Thoracic aorta (tissue), 2 donors: Measurements from ENCODE around the gene ARMC2. TPM values are rescaled to one million over a fixed set of nuclear protein-coding genes. Genes with fewer than 3 reads are reported as not detected.

Experiments used
- ATAC-seq: fragments of 150-250 bp; one replicate; pipeline ENCODE4 v1.8.0; 2017; ENCODE audit warnings: low read depth; ENCODE audit not compliant: insufficient number of reproducible peaks, low FRiP score
- DNase-seq: peaks from one replicate; pipeline ENCODE4 v3.0.0-alpha.2; 2020; ENCODE audit warnings: low spot score
- H3K27ac ChIP-seq, 2 donors: fragments of 200-600 bp; sonication (generic); 1 replicate in 1 of 2; 2 replicates in 1 of 2; pipeline ENCODE4 v1.5.1; 2016; ENCODE audit warnings: mild to moderate bottlenecking in 2 of 2, moderate library complexity in 2 of 2
- H3K27me3 ChIP-seq: fragments of 200-600 bp; sonication (generic); replicated peaks from 2 replicates; pipeline ENCODE4 v1.6.0; 2016; ENCODE audit warnings: mild to moderate bottlenecking; ENCODE audit not compliant: insufficient read depth
- H3K36me3 ChIP-seq: fragments of 200-600 bp; sonication (generic); one replicate; pipeline ENCODE4 v1.5.1; 2016
- H3K4me1 ChIP-seq, 2 donors: fragments of 200-600 bp; sonication (generic); 1 replicate in 1 of 2; 2 replicates in 1 of 2; pipeline versions ENCODE4 v1.5.1 to v1.6.0; 2016; ENCODE audit warnings: low read depth in 2 of 2, mild to moderate bottlenecking in 1 of 2; ENCODE audit not compliant: control insufficient read depth in 1 of 2
- H3K4me3 ChIP-seq: fragments of 200-600 bp; sonication (generic); 2 replicates; pipeline ENCODE4 v1.5.1; 2016; ENCODE audit warnings: mild to moderate bottlenecking
- H3K9me3 ChIP-seq: fragments of 200-600 bp; sonication (generic); 2 replicates; pipeline ENCODE4 v1.5.1; 2016
- total RNA-seq, 2 donors: library from RNA; depleted of rRNA; stranded (reverse); fragments of >200 nt; gene quantifications; one replicate each; pipeline versions ENCODE4 v1.1.0 to v1.2.3, GENCODE V29; 2016
- TF ChIP-seq, protein P1 (sequence below): fragments of 200-600 bp; sonication (generic); IDR thresholded peaks from one replicate; pipeline ENCODE4 v1.5.1; 2019; ENCODE audit warnings: antibody characterized with exemption

The ARMC2 gene
- total RNA-seq, 2 donors from 2014 or later = 11.5 to 22.5 TPM

GRCh38 chr6:108845145-108845544, 3.1 kb upstream of the ARMC2 start:
- Histone ChIP-seq H3K4me1 (peaks cover 0 to 17% of the 10 kb centered on the region in 2 donors), H3K27me3 (no peaks in the 10 kb centered on the region), H3K36me3 (no peaks in the 10 kb centered on the region), H3K27ac (no peak overlapping the region), H3K4me3 (no peak overlapping the region), H3K9me3 (no peaks in the 10 kb centered on the region)
- DNase-seq = no peak
- TF ChIP-seq, protein P1, sequence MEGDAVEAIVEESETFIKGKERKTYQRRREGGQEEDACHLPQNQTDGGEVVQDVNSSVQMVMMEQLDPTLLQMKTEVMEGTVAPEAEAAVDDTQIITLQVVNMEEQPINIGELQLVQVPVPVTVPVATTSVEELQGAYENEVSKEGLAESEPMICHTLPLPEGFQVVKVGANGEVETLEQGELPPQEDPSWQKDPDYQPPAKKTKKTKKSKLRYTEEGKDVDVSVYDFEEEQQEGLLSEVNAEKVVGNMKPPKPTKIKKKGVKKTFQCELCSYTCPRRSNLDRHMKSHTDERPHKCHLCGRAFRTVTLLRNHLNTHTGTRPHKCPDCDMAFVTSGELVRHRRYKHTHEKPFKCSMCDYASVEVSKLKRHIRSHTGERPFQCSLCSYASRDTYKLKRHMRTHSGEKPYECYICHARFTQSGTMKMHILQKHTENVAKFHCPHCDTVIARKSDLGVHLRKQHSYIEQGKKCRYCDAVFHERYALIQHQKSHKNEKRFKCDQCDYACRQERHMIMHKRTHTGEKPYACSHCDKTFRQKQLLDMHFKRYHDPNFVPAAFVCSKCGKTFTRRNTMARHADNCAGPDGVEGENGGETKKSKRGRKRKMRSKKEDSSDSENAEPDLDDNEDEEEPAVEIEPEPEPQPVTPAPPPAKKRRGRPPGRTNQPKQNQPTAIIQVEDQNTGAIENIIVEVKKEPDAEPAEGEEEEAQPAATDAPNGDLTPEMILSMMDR = no peak
- ATAC-seq = no peak

DNA sequence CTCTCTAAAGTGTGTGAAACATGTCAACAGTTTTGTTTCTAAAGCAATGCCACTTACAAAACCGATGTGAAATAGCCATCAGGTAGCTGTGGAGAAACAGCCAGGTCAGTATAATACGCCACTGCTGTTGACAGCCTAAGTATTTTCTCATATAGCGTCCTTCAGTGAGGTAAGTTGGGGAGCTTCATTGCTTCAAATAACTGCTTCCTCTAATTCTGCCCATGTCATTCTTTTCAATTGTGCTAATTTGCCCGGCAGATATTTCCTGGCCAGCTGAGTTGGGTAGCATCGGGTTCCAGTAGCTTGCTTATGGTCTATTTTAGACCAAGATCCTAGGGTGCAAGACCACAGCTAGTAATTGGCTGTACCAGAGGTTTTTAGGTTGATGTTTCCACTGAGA, 2.1 kb upstream of the ARMC2 start:
- Histone ChIP-seq H3K27me3 (no peaks in the 10 kb centered on the region), H3K27ac (no peak overlapping the region), H3K9me3 (no peaks in the 10 kb centered on the region), H3K4me3 (no peak overlapping the region), H3K36me3 (no peaks in the 10 kb centered on the region), H3K4me1 (peaks cover 0 to 24% of the 10 kb centered on the region in 2 donors)
- TF ChIP-seq, protein P1 = no peak
- no peak for ATAC-seq
- no peak for DNase-seq

GRCh38 chr6:108846628-108847027, 1.6 kb upstream of the ARMC2 start:
- H3K4me1 ChIP-seq = peaks cover 0 to 24% of the 10 kb centered on the region in 2 donors
- no peak overlapping the region for H3K27ac ChIP-seq
- H3K27me3 ChIP-seq = no peaks in the 10 kb centered on the region
- H3K36me3 ChIP-seq = no peaks in the 10 kb centered on the region
- DNase-seq (no peak), ATAC-seq (no peak)
- TF ChIP-seq, protein P1 = no peak
- H3K4me3 ChIP-seq = no peak overlapping the region
- no peaks in the 10 kb centered on the region for H3K9me3 ChIP-seq

DNA sequence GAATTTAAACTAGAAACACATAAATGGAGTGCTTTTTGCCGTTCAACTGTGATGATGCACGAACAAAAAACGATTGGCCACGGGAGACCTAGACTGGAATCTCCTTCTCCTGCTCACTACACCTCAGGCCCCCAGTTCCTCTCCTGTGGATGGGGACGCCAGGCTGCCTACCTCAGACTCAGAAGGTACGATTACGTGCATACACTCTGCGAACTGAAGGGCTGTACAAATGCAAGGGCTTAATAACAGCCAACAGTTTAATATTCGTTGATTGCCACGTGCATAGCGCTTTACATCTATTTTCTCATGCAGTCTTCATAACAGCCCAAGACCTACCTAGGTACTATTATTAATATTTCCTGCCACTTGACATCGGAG, 495 bp upstream of the ARMC2 start:
- Histone ChIP-seq H3K4me3 (peak overlapping the region; percentile 89), H3K4me1 (peaks cover 0 to 24% of the 10 kb centered on the region in 2 donors), H3K36me3 (no peaks in the 10 kb centered on the region), H3K27me3 (no peaks in the 10 kb centered on the region), H3K27ac (peak overlapping the region; percentile 59 to 60), H3K9me3 (no peaks in the 10 kb centered on the region)
- TF ChIP-seq, protein P1 = no peak
- no peak for ATAC-seq
- DNase-seq = no peak

DNA sequence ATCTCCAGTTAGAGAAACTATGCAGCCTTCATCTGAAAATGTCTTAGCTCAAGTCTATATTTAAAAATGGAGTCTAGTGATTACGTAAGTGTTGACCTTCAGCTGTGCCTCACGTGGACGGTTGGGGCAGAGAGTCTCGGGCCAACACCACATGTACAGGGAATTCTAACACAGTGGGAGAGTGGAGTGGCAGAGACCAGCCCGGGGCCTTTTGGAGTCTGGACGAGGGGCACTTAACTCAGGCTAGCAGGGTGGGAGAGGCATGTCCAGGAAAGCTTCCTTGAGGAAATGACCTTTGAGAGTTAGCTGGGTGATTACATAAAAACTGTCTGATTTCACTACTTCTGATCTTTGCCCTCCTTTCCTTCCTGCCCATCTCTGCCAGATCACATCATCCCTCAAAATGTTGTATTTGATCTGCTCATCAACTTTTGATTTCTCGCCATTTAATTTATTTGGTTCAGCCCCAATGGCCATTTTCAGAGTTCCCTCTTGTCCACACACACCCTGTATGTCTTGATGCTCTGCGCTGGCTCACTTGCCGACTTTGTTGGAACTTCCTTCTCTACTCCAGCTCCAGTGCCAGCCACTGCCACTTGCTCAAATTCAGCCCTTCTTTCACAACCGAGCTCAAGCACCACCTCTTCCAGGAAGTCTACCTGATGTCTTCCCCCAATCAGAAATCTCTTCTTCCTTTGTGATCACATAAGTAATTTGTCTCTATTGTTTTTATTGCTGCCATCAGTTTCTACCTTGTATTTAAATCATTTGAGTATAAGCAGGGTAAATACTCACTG, 2.6 kb downstream of the ARMC2 start:
- TF ChIP-seq, protein P1 = no peak
- H3K27ac ChIP-seq = peak overlapping the region in 1 of 2 donors; percentile 29
- DNase-seq (no peak), ATAC-seq (no peak)
- peaks cover 0 to 24% of the 10 kb centered on the region in 2 donors for H3K4me1 ChIP-seq
- no peak overlapping the region for H3K4me3 ChIP-seq
- no peaks in the 10 kb centered on the region for H3K27me3 ChIP-seq
- H3K9me3 ChIP-seq = no peaks in the 10 kb centered on the region
- peaks cover 8% of the 10 kb centered on the region for H3K36me3 ChIP-seq
